GM18505 (cell line): ENCODE results near the gene DNASE1L2.

Source experiments
- ATAC-seq: cut with Tn5 transposase; IDR thresholded peaks from one replicate; pipeline ENCODE4 v1.9.1; 2021; ENCODE audit not compliant: unreplicated experiment
- POLR2A ChIP-seq: IDR thresholded peaks from 4 replicates; pipeline ENCODE4 v1.6.1; 2011; ENCODE audit warnings: borderline replicate concordance; ENCODE audit not compliant: insufficient read depth, insufficient read length; ENCODE audit errors: extremely low read depth

DNASE1L2 gene

GRCh38 chr16:2278956-2279800 lies 42.9 kb downstream of the DNASE1L2 start:
- no peak for TF ChIP-seq POLR2A
- no peak for ATAC-seq

DNA sequence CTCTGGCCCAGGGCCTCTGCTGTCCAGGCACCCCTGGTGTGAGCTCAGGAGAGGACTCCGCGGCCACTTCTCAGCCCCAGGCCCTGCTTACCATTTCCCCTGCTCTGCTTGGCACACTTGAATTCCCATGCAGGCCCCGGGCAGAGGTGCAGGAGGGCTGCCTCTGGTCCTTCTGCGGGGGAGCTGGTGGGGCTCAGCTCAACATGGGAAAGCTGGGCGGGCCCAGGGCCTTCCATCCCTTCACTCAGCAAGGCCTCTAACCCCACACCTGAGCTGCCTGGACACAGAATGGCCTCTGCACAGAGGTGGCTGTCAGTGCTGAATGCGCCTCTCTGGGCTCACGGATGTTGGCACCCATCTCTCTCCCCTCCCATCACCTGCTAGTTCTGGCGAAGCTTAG lies 44.2 kb downstream of the DNASE1L2 start:
- no peak for ATAC-seq
- TF ChIP-seq POLR2A = no peak

GRCh38 chr16:2280981-2281542 lies 44.8 kb downstream of the DNASE1L2 start:
- no peak for TF ChIP-seq POLR2A
- ATAC-seq = no peak

GRCh38 chr16:2282262-2282661 lies 46.0 kb downstream of the DNASE1L2 start:
- no peak for TF ChIP-seq POLR2A
- no peak for ATAC-seq

DNA sequence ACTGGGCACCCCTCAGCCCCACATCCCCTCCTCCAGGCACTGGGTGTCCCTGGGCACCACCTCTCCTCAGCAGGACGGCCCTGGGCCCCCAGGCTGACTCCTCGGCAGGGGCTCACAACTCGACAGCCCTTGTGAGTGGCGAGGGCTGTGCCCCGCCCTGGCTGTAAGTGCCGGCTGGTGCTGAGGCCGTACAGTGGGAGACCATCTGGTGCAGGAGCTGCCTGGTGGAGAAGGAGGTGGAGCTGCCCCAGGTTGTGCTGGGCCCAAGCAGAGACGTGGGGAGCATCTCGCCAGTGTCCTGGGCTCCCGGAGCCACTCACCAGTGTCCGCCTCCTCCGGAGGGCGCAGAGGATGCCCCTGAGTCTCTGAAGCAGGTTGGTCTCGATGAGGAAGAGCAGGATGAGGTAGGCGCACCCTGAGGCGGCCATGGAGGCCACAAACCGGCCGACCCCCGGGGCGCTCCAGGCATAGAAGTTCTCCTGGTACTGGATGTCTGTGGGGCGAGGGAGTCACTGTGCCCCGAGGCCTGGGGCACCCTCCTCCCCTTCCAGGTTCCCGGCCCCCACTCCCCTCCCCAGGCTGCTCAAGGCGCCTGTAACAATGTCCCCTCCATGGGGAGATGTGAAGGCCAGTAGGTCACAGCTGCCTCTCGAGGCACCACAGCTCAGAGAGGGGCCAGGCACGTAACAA lies 46.8 kb downstream of the DNASE1L2 start:
- no peak for TF ChIP-seq POLR2A
- no peak for ATAC-seq

- ATAC-seq = no peak
- TF ChIP-seq POLR2A = no peak
Observed at GRCh38 chr16:2284001-2284770, 47.9 kb downstream of the DNASE1L2 start.

DNA sequence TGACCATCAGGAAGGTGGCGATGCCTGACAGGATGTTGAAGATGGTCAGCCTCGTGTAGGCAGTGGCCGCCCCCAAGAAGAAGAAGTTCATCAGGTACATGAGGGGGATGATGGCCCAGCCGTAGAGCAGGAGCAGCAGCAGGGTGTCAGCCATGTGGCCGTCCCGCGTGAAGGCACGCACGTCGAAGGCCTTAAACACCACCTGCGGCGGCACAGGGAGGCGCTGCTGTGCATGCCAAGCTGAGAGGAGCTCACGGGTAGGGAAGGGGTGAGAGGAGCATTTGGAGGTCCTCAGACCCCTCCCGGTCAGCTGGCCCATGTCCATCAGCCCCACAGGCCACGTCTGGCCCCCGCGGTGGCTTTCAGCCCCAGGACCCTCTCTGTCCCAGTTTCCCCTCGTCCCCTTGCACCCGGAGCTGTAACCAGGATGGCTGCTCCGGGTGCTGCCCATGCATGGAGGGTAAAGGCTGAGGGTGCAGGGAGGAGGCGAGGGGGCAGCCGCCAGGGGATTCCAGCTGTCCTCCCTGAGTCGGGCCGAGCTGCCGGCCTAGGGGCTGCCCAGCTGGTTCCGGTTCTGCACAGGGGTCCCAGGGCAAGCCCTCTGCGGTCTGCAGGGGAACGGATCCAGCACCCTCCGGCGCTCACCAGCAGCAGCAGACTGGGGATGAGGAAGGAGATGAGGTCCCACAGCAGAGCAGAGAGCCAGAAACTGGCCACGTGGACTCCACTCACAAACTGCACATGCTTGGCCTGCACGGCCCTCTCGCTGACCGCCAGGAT lies 48.7 kb downstream of the DNASE1L2 start:
- TF ChIP-seq POLR2A = no peak
- no peak for ATAC-seq

GRCh38 chr16:2285731-2286191 lies 49.5 kb downstream of the DNASE1L2 start:
- ATAC-seq = no peak
- TF ChIP-seq POLR2A = no peak

DNA sequence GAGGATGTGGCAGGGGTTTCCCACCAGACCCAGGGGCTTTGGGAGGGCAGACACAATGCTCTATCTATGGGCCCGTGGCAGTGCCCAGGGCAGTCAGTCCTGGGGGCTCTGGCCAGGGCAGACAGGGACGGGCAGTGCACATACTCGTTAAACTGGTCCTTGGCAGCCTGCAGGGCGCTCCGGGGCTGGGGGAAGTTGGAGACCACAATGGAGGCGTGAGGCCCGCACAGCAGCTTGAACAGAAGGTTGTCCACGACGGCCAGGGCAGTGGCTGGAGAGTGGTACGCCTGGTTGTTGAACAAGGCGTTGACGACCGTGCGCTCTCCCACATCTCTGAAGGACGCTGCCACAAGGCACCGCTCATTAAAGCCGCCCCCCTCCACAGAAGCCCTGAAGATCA lies 50.3 kb downstream of the DNASE1L2 start:
- no peak for TF ChIP-seq POLR2A
- ATAC-seq = no peak

DNA sequence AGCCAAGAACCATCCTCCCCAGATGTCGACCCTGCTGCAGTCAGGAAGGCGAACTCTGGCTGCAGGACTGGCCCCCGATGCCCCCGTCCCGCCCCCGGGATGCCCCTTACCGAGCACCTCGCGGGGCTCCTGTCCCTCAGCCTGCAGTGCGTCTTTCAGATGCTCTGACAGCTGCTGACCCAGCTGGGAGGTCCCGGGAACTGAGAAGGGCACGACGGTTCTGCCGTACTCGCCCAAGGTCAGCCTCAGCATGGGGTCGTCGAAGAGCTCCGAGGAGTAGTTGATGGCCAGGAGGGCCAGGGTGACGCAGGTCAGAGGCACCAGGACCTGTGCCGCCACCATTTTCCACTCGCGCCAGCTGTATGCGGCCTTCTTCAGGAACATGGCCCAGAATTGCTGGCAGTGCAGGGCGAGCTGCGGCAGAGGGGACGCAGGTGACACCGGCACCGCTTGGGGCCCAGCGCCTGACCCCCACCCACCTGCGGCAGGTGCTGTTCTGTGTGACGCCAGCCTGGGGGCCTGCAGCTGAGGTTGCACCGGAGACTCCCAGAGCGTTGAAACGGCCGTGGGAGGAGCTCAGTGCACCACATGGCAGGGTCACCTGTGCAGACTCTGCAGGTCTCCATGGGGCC lies 51.8 kb downstream of the DNASE1L2 start:
- no peak for ATAC-seq
- TF ChIP-seq POLR2A = no peak
